GM19240 (cell line): Measurements from ENCODE around the gene KRTAP10-1.
"Not testable (repeated sequence)": the region's sequence is repeated elsewhere in the genome, so short reads cannot be mapped to it uniquely, and the experiment has no call there.

Experiments
- DNase-seq: peaks from one replicate; pipeline ENCODE4 v3.0.0; 2011; ENCODE audit warnings: low spot score; ENCODE audit not compliant: insufficient read length

Gene KRTAP10-1, protein sequence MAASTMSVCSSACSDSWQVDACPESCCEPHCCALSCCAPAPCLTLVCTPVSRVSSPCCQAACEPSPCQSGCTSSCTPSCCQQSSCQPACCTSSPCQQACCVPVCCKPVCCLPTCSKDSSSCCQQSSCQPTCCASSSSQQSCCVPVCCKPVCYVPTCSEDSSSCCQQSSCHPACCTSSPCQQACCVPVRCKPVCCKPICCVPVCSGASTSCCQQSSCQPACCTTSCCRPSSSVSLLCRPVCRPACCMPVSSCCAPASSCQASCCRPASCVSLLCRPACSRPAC

DNA sequence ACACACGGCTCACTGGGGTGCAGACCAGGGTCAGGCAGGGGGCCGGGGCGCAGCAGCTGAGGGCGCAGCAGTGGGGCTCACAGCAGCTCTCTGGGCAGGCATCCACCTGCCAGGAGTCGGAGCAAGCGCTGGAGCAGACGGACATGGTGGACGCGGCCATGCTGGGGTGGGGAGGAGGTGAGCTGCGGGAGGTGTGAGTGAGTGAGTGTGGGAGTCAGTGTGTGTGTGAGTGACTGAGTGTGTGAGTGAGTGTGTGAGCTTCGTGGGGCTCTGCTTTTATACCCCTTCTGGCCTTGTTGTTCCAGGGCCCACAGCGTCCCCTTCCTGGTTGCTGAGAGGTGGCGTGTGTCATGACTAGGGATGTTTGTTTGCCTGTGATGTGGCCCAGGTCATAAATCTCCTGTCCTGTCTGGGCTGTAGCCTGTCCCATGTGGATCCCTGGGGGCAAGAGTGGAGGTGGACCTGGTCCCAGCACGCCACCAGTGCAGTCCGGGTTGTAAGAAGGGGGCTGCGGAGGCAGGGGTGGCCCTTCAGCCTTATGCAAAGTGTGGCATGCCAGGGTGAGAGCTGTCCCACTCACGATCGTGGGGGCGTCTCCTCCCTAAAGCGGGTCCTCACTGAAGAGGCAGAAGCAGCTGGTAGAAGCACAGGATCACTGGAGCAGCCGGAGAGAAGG lies at the start of gene KRTAP10-1:
TSS of gene KRTAP10-1 (minus strand) at position 205 of the 676 bp plus-strand sequence. CDS start at position 160, 45 bp downstream.
- no peak for DNase-seq

DNA sequence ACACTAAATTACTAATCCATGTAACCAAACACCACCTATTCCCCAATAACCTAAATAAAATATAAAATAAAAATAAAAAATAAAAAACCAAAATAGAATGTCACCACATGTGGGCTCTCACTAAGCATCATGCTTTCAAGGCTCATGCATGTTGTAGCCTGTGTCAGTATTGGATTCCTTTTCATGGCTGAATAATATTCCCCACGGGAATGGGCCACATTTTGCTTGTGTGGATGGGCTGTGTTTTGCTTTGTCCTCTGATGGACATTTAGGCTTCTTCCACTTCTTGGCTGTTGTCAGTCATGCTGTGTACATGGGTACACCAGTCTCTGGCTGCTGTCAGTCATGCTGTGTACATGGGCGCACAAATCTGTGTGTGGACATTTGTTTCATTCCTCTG lies 49.1 kb upstream of the KRTAP10-1 start:
- no peak for DNase-seq

DNA sequence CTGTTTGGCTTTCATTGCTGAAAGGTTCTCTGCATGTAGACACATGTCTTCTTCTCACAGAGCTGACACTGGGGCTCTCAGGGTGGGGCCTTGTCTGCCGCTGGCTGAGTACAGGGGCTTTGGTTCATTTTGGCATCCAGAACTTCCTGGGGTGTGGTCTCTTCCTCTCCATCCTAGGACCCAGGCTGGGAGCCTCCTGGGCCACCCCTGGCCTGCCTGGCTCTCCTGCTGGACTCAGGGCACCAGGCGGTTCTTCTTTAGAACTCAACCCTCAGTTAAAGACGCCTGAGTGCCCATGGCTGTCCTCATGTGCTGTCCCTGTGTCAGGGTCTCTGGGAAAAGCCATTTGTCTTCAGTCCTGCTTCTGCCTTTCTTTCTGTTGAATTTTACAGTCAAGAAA lies 45.9 kb upstream of the KRTAP10-1 start:
- DNase-seq = no peak

DNA sequence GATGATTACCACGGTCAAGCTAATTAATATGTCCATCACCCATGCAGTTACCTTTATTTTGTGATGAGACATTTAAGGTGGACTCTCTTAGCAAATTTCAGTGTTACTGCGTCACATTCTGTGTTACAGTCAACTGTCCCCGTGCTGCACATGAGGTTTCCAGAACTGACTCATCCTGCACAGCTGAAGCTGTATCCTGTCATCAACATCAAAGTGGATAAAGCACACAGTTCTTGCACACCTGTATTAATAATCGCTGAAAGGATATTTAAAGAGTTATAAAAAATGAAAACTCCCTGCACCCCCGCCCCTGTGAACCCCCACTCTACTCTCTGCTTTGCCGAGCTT lies 43.8 kb upstream of the KRTAP10-1 start:
- no peak for DNase-seq

DNA sequence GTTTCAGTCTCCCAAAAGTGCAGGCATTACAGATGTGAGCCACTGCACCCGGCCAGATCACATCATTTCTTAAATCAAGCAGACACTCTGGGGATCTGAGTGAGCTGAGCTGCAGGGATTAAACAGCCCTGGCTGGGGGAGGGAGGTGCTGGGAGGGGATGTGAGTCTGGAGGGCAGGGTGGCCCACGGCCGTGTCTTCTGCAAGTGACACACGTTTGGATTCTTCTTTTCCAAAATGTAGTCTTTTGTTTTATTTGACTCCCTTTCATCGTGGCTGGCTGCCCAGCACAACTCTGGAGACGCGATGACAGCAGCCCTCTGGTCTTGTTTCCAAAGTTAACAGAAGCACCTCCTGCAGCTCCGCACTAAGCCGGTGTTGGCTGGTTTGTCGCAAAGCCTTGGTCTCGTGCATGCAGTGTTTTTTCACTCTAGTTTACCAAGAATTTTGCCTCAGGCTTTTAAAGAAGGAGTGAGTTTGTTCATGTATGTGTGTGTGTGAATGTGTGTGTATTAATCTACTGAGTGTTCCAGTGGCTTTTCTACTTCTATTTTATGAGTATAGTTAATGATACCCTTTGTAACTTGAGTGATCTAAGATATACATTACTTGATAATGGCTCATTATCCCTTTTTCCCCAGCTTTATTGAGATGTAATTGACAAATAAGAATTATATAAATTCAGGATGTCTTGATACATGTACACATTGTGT lies 43.2 kb upstream of the KRTAP10-1 start:
- no peak for DNase-seq

DNA sequence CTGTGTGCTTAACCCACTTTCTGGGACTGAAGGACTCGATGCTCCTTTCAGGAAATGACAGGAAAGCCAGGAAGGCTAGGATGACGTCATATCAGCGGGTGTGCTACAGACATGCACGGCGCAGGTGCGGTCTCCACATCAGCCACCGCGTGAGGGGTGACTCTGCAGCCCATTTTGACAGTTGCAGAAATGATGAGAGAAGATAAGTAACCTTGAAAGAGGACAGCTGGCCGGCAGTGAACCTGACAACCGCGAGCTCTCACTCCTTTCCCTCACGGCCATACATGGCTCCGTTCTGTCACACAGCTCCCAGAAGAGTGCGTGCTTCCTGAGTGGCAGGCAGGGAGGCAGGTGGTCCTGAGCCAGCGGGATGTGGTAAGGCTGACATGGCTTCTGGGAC lies 42.1 kb upstream of the KRTAP10-1 start:
- no peak for DNase-seq

DNA sequence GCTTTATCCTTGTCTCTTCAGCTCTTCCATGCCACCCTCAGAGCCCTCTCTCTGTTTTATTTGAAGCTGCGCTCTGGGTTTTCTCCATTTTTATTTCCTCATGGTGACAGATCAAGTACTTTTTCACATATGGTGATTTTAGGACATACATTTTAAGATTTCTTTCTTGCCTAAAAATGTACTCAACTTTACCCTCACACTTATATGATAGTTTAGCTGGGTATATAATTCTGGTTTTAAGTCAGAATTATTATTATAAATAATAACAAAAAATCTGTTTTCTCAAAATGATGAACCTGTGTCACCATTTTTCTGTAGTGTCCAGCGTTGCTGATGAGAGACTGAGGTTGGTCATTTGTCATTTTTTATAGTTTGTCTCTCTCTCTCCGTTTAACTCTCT lies 41.2 kb upstream of the KRTAP10-1 start:
- DNase-seq = no peak

DNA sequence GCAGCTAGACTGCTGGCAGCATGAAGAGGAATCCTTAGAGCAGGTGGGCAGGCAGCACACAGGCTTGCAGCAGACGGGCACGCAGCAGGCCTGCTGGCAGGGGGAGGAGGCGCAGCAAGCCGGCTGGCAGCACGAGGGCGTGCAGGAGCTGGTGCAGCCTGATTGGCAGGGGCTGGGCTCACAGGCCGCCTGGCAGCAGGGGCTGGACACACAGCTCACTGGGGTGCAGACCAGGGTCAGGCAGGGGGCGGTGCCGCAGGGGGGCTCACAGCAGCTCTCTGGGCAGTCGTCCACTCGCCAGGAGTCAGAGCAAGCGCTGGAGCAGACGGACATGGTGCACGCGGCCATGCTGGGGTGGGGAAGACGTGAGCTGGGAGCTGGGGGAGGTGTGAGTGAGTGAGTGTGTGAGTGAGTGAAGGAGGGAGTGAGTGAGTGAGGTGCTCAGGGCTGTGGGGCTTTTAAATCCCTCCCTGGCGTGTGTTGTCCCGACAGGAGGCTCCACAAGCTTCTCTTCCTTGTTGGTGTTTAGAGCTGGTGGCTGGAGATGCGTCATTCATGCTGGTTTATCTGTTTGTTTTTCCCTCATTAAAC lies 40.3 kb upstream of the KRTAP10-1 start, which contains the start of gene KRTAP10-5:
TSS of gene KRTAP10-5 (minus strand) at position 374 of the 591 bp plus-strand sequence. CDS start at position 348, 26 bp downstream.
- DNase-seq = not testable (repeated sequence)

DNA sequence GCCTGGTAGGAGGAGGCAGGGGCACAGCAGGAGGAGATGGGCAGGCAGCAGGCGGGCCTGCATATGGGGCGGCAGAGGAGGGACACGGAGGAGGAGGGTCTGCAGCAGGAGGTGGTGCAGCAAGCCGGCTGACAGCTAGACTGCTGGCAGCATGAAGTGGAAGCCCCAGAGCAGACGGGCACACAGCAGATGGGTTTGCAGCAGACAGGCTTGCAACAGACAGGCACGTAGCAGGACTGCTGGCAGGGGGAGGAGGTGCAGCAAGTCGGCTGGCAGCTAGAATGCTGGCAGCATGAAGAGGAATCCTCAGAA lies 39.8 kb upstream of the KRTAP10-1 start:
- no peak for DNase-seq

DNA sequence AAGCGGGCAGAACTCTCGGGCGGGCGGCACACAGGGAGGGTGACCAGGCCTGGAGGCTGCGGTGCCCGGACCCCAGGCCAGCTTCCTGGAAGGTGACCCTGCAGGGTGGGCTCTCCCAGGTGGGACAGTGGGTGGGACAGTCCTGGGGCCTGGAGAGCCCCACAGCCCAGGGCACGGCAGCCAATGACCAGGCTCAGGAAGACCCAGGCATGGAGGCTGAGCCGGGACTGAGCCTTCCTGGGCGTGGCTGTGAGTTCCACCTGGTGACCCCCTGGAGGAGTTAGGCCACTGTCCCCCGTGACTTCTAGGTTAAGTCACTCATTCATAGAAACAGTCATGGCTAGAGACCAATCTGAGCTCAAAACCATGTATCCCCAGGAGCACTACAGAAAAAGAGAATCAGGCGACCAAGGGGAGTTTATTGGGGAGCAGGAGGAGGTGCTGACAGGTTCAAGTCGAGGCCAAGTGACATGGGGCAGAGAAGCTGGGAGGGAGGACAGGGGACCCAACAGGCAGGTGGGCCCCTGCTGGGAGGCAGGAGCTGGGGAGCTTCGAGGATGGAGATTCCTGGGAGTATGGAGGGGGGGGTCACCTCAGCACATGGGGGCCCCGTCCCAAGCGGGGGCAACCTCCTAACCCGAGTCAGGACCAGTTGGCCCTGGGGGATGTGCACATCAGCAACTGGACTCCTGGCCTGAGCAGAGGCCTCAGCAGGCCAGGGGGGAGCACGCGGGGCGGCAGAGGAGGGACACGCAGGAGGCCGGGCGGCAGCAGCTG lies 39.2 kb upstream of the KRTAP10-1 start:
- no peak for DNase-seq

DNA sequence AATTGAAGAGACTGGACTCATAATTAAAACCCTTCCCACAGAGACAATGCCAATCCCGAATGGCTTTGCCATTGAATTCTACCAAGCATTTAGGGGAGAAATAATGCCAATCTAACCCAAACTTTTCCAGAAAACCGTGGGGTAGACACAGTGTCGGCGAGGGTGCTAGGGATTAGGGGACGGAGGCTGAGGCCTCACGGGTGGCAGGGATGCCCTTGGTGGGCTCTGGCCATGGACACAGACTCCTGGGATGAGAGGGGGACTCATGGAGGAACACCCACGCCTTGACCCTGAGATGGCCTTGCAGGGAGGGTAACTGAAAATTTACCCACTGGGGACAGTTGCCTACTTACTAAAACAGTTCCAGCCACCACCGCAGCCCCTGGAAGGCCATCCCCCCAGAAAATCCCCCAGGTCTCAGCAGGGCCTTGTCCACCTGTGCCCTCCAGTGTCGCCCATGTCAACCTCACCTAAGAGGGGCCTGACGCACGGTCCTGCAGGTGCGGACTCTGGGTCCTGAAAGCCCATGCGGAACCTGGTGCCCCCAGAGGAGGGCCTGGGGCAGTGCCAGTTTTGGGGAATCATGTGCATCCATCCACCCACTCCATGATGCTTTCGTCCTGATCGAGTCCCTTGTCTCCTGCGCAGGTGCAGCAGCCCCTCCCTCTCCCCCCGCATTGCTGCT lies 38.5 kb upstream of the KRTAP10-1 start:
- no peak for DNase-seq

DNA sequence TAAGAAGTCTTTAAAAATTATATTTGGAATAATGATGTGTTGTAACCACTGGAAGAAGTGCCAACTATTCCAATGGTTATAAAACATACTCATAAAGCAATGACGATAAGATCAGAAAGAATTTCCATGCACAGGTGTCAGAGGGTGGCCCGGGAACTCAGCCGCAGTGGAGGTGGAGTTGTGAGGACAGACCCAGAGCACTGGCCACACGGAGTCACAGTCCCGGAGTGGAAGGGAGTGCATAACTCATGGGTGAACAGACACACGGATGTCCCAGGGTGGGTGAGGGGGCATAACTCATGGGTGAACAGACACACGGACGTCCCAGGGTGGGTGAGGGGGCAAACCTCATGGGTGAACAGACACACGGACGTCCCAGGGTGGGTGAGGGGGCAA lies 36.0 kb upstream of the KRTAP10-1 start:
- no peak for DNase-seq

DNA sequence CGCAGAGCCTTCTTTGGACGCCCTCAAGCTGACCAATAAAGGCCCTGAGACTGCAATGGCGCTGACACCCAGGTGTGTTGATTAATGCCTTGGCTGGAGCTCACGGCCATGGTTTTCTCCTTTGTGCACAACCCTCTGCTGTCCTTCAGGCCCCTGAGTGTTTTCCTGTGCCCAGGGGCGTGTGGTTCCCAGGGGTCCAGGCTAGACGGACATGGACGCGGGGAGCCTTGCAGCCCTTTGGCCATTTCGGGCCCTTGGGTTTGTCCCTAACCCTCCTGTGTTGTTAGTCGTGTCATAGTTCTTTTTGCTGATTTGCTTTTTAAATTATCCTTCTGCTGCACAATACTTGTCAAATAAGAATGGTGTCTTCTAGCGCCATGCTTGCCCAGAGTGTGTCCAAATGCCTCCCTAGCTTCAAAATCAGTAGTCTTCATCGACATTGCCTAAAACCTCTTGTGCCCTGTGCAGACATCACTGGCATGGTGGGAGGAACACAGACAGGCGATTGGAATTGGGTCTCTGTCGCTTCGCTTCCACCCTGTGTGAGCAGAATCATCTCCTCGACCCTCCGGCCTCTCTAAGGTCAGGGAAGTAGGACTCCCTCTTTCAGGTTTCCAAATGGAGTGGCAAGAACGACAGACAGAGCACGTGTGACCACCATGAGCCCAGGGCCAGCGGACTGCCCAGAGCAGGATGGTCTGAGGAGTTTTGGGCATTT lies 35.5 kb upstream of the KRTAP10-1 start:
- DNase-seq = no peak

DNA sequence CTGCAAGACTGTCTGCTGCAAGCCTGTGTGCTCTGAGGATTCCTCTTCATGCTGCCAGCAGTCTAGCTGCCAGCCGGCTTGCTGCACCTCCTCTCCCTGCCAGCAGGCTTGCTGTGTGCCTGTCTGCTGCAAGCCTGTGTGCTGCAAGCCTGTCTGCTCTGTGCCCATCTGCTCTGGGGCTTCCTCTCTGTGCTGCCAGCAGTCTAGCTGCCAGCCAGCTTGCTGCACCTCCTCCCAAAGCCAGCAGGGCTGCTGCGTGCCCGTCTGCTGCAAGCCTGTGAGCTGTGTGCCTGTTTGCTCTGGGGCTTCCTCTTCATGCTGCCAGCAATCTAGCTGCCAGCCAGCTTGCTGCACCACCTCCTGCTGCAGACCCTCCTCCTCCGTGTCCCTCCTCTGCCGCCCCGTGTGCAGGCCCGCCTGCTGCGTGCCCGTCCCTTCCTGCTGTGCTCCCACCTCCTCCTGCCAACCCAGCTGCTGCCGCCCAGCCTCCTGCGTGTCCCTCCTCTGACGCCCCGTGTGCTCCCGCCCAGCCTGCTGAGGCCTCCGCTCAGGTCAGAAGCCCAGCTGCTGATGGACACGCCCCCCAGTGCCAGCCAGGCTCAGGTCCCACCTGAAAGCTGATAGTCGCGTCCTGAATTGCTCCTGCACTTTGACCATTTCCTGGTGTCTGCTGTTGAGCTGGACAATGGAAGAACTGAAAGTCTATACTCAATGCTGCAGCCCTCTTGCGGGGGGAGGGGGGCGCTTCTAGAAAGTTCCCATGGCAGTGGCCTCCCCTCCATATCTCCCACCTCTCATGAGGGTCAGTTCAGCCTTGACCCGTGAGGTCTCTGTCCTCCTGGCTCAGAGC lies 34.7 kb upstream of the KRTAP10-1 start:
- no peak for DNase-seq

DNA sequence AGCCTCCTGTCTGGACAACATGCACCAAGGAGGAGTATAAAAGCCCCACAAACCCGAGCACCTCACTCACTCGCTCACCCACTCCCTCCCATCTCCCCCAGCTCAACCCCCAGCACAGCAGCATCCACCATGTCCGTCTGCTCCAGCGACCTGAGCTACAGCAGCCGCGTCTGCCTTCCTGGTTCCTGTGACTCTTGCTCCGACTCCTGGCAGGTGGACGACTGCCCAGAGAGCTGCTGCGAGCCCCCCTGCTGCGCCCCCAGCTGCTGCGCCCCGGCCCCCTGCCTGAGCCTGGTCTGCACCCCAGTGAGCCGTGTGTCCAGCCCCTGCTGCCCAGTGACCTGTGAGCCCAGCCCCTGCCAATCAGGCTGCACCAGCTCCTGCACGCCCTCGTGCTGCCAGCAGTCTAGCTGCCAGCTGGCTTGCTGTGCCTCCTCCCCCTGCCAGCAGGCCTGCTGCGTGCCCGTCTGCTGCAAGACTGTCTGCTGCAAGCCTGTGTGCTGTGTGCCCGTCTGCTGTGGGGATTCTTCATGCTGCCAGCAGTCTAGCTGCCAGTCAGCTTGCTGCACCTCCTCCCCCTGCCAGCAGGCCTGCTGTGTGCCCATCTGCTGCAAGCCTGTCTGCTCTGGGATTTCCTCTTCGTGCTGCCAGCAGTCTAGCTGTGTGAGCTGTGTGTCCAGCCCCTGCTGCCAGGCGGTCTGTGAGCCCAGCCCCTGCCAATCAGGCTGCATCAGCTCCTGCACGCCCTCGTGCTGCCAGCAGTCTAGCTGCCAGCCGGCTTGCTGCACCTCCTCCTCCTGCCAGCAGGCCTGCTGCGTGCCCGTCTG lies 33.8 kb upstream of the KRTAP10-1 start, which contains the start of gene KRTAP10-4:
TSS of gene KRTAP10-4 (plus strand) at position 100 of the 827 bp plus-strand sequence. CDS start at position 130, 30 bp downstream.
- not testable (repeated sequence) for DNase-seq

DNA sequence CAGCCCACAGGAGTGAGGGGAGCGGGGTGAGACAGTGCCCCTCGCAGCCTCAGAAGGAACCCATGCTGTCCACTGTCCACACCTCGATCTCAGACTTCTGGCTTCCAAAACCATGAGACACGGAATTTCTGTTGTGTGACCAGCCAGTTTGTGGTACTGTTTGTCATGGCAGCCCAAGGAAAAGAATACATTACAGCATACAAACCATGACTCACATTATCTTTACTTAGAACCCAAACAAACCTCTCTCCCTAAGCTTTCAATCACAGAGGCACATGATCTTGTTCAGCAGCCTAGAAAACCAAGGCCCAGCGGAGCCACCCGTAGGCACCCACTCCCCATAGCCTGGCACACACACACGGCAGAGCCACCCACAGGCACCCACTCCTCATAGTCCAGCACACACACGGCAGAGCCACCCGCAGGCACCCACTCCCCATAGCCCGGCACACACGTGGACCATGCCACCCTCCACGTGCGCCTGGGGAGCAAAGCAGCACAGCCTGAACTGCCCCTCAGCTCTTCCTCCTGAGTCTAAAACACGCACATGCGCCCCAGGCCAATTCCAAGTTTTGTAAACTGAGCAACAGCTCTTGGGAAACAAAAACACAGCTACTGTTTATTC lies 33.1 kb upstream of the KRTAP10-1 start:
- DNase-seq = no peak

DNA sequence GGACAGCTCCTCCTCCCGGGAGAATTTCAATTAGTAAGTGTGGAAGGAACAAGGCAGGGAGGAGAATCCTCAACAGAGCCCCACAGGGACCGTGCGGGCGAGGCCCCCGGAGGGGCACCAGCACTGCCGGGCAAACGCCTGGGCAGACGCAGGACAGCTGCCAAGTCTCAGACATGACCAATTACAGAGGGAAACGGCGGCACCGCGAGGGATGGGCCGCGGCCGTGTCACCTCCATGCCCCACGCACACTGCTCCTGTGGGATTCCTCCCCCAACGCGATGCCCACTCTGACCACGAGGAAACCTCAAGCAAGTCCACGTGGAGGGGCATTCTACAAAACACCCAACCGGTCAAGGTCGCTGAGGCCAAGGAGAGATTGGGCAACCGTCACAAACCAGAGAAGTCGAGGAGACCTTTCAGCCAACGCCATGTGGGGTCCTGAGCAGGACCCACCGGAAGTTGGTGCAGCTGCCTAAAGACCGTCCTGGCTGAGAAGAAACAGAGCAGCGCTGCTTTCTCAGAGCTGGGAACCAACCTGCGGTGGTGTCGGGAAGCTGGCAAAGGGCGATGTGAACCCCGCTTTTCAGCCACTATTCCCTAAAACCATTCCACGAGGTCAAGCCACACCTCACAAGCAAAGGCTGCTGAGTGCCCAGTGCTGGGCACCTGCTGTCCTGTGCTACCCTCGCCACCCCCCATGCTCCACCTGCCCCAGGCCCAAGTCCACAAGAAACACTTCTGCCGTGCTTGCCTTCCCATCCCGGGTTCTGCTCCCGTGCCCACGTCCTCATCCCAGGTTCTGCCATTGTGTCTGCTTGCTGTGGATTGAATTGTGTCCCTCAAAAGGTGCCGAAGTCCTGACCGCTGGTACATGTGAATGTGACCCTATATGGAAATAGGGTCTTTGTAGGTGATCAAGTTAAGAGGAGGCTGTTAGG lies 32.1 kb upstream of the KRTAP10-1 start:
- no peak for DNase-seq
